ENCODE data around the gene ICAM3. TPM values are rescaled to one million over a fixed set of nuclear protein-coding genes. Genes with fewer than 3 reads are reported as not detected.

ICAM3 gene
- total and polyA plus RNA-seq, 4 donors = 8.1 to 56.1 (median 18.8) TPM

GRCh38 chr19:10352764-10353671 lies 13.6 kb upstream of the ICAM3 start:
- Histone ChIP-seq H3K27ac (ENCODE audit: low read depth in 1 of 2, low read length in 1 of 2) (peak overlapping the region in 1 of 2 donors; percentile 54), H3K4me1 (ENCODE audit: control insufficient read depth in 5 of 5, insufficient read depth in 5 of 5, low read length in 5 of 5) (peaks cover 0 to 12% (median 0%) of the 10 kb centered on the region in 5 donors), H3K36me3 (ENCODE audit: control insufficient read depth in 4 of 4, insufficient read depth in 4 of 4, low read length in 4 of 4) (peaks cover 0 to 51% (median 25%) of the 10 kb centered on the region in 4 donors), H3K9me3 (ENCODE audit: control insufficient read depth in 4 of 4, insufficient read depth in 3 of 4, low read length in 3 of 4) (peaks cover 0 to 3% (median 0%) of the 10 kb centered on the region in 4 donors), H3K9ac (ENCODE audit: insufficient read depth in 1 of 2, low read length in 2 of 2) (no peak overlapping the region), H3K27me3 (ENCODE audit: control insufficient read depth in 3 of 3, insufficient read depth in 3 of 3, low read length in 2 of 3) (no peaks in the 10 kb centered on the region), H3K4me3 (no peak overlapping the region)
- WGBS, 2 donors = 82 to 90% methylated on average over 58 to 63 of the region's 63 CpGs
- TF ChIP-seq, protein P1, sequence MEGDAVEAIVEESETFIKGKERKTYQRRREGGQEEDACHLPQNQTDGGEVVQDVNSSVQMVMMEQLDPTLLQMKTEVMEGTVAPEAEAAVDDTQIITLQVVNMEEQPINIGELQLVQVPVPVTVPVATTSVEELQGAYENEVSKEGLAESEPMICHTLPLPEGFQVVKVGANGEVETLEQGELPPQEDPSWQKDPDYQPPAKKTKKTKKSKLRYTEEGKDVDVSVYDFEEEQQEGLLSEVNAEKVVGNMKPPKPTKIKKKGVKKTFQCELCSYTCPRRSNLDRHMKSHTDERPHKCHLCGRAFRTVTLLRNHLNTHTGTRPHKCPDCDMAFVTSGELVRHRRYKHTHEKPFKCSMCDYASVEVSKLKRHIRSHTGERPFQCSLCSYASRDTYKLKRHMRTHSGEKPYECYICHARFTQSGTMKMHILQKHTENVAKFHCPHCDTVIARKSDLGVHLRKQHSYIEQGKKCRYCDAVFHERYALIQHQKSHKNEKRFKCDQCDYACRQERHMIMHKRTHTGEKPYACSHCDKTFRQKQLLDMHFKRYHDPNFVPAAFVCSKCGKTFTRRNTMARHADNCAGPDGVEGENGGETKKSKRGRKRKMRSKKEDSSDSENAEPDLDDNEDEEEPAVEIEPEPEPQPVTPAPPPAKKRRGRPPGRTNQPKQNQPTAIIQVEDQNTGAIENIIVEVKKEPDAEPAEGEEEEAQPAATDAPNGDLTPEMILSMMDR (IDR thresholded peaks at IDR 0.05; ENCODE audit: control extremely low read depth, extremely low read depth) = no peak
- ATAC-seq (ENCODE audit: insufficient read depth, low FRiP score) (no peak), DNase-seq (peak; percentile 78 to 88 (median 80))

DNA sequence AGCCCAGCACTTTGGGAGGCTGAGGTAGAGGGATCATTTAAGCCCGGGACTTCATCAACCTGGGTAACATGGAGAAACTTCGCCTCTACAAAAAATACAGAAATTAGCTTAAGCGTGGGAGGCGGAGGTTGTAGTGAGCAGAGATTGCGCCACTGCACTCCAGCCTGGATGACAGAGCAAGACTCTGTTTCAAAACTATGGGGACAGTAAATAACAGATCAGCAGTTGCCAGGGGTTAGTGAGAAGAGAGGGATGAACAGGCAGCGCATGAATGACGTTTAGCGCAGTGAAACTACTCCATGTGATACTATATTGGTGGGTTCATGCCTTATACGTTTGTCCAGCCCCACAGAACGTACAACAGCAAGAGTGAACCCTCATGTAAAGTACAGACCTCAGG lies 7.1 kb upstream of the ICAM3 start:
- DNase-seq (no peak), ATAC-seq (ENCODE audit: insufficient read depth, low FRiP score) (no peak)
- no peaks in the 10 kb centered on the region for H3K9me3 ChIP-seq (ENCODE audit: control insufficient read depth in 4 of 4, insufficient read depth in 3 of 4, low read length in 3 of 4)
- TF ChIP-seq, protein P1 (IDR thresholded peaks at IDR 0.05; ENCODE audit: control extremely low read depth, extremely low read depth) = no peak
- no peak overlapping the region for H3K4me3 ChIP-seq
- peak overlapping the region in 1 of 2 donors; percentile 58 for H3K27ac ChIP-seq (ENCODE audit: low read depth in 1 of 2, low read length in 1 of 2)
- H3K4me1 ChIP-seq (ENCODE audit: control insufficient read depth in 5 of 5, insufficient read depth in 5 of 5, low read length in 5 of 5) = no peaks in the 10 kb centered on the region
- H3K9ac ChIP-seq (ENCODE audit: insufficient read depth in 1 of 2, low read length in 2 of 2) = no peak overlapping the region
- no peaks in the 10 kb centered on the region for H3K27me3 ChIP-seq (ENCODE audit: control insufficient read depth in 3 of 3, insufficient read depth in 3 of 3, low read length in 2 of 3)
- H3K36me3 ChIP-seq (ENCODE audit: control insufficient read depth in 4 of 4, insufficient read depth in 4 of 4, low read length in 4 of 4) = peaks cover 0 to 8% (median 3%) of the 10 kb centered on the region in 4 donors
- 29 to 46% methylated on average over 10 of the region's 10 CpGs for WGBS, 2 donors

- Histone ChIP-seq H3K4me1 (ENCODE audit: control insufficient read depth in 5 of 5, insufficient read depth in 5 of 5, low read length in 5 of 5) (no peaks in the 10 kb centered on the region), H3K36me3 (ENCODE audit: control insufficient read depth in 4 of 4, insufficient read depth in 4 of 4, low read length in 4 of 4) (peaks cover 0 to 1% (median under 1%) of the 10 kb centered on the region in 4 donors), H3K27me3 (ENCODE audit: control insufficient read depth in 3 of 3, insufficient read depth in 3 of 3, low read length in 2 of 3) (no peaks in the 10 kb centered on the region), H3K27ac (ENCODE audit: low read depth in 1 of 2, low read length in 1 of 2) (no peak overlapping the region), H3K9ac (ENCODE audit: insufficient read depth in 1 of 2, low read length in 2 of 2) (no peak overlapping the region), H3K4me3 (no peak overlapping the region), H3K9me3 (ENCODE audit: control insufficient read depth in 4 of 4, insufficient read depth in 3 of 4, low read length in 3 of 4) (no peaks in the 10 kb centered on the region)
- WGBS, 2 donors = 88 to 93% methylated on average over 10 of the region's 10 CpGs
- ATAC-seq (ENCODE audit: insufficient read depth, low FRiP score) (no peak), DNase-seq (no peak)
- TF ChIP-seq, protein P1 (IDR thresholded peaks at IDR 0.05; ENCODE audit: control extremely low read depth, extremely low read depth) = no peak
These were observed 5.4 kb upstream of the ICAM3 start for GRCh38 chr19:10344780-10345179.

Measured in lung (tissue), 12 donors.